HepG2 (cell line): ENCODE results near the gene RPS10. TPM values are rescaled to one million over a fixed set of nuclear protein-coding genes. Genes with fewer than 3 reads are reported as not detected.

ENCODE experiments used
- BRCA1 ChIP-seq: sonication (generic); formaldehyde crosslinking; IDR thresholded peaks from 2 replicates; pipeline ENCODE4 v1.4.0; 2020; ENCODE audit warnings: missing genetic modification reagents
- CERS6 ChIP-seq: sonication (generic); formaldehyde crosslinking; IDR thresholded peaks from 2 replicates; pipeline ENCODE4 v1.5.0; 2020; ENCODE audit warnings: missing genetic modification reagents
- HIVEP1 ChIP-seq: sonication (generic); formaldehyde crosslinking; IDR thresholded peaks from 2 replicates; pipeline ENCODE4 v1.4.0; 2020; ENCODE audit warnings: mild to moderate bottlenecking, missing genetic modification reagents
- KDM5B ChIP-seq: sonication (generic); formaldehyde crosslinking; IDR thresholded peaks from 2 replicates; pipeline ENCODE4 v1.4.0; 2020; ENCODE audit warnings: missing genetic modification reagents, mild to moderate bottlenecking, borderline replicate concordance
- MIER2 ChIP-seq: IDR thresholded peaks from 2 replicates; pipeline ENCODE4 v1.6.1; 2016; ENCODE audit warnings: missing biosample characterization, missing genetic modification reagents
- MTA1 ChIP-seq: sonication (generic); formaldehyde crosslinking; IDR thresholded peaks from 2 replicates; pipeline ENCODE4 v1.4.0; 2020; ENCODE audit warnings: missing genetic modification reagents, mild to moderate bottlenecking, borderline replicate concordance
- PHF21A ChIP-seq: sonication (generic); formaldehyde crosslinking; IDR thresholded peaks from 2 replicates; pipeline ENCODE4 v1.5.0; 2020; ENCODE audit warnings: mild to moderate bottlenecking, missing genetic modification reagents
- RELA ChIP-seq: sonication (generic); formaldehyde crosslinking; IDR thresholded peaks from 2 replicates; pipeline ENCODE4 v1.4.0; 2020; ENCODE audit warnings: missing genetic modification reagents
- TEAD3 ChIP-seq: optimal IDR thresholded peaks from 2 replicates; pipeline ENCODE3; 2016; ENCODE audit warnings: borderline replicate concordance
- ZNF253 ChIP-seq: sonication (generic); formaldehyde crosslinking; IDR thresholded peaks from 2 replicates; pipeline ENCODE4 v1.8.0; 2022; ENCODE audit warnings: mild to moderate bottlenecking, missing genetic modification reagents, borderline replicate concordance
- ZNF639 ChIP-seq: conservative IDR thresholded peaks from 2 replicates; pipeline ENCODE4 v1.6.1; 2018; ENCODE audit warnings: missing genetic modification reagents
- ZNF766 ChIP-seq: sonication (generic); formaldehyde crosslinking; IDR thresholded peaks from 2 replicates; pipeline ENCODE4 v1.5.0; 2020; ENCODE audit warnings: missing genetic modification reagents, borderline replicate concordance
- polyA plus RNA-seq, 8 experiments: library from polyadenylated mRNA; depleted of rRNA in 3 of 8; stranded (reverse) in 7 of 8; unstranded in 1 of 8; fragments of >200 nt; fragmentation: Illumina TruSeq in 4 of 8; extraction: Trizol in 4 of 8; gene quantifications; 2 replicates each; pipeline versions ENCODE4 v1.2.1 to v1.2.3, GENCODE V29; 2011 to 2016; ENCODE audit warnings: low read depth in 4 of 8, missing spikeins in 1 of 8, mixed read lengths in 1 of 8; ENCODE audit not compliant: insufficient read depth in 1 of 8
- total RNA-seq, 5 experiments: library from RNA; depleted of rRNA; stranded (reverse); fragments of >200 nt; fragmentation: Illumina TruSeq; extraction: Trizol; gene quantifications; 2 replicates each; pipeline ENCODE4 v1.2.3, GENCODE V29; 2016; ENCODE audit warnings: low read depth in 1 of 5
- TF ChIP-seq, protein P1 (sequence below): sonication (generic); formaldehyde crosslinking; IDR thresholded peaks from 2 replicates; pipeline ENCODE4 v1.5.0; 2020; ENCODE audit warnings: mild to moderate bottlenecking, missing genetic modification reagents, moderate library complexity
- TF ChIP-seq, protein P2 (sequence below): sonication (generic); formaldehyde crosslinking; IDR thresholded peaks from 2 replicates; pipeline ENCODE4 v1.8.1; 2023; ENCODE audit warnings: mild to moderate bottlenecking, missing genetic modification reagents
- TF ChIP-seq, protein P3 (sequence below): sonication (generic); formaldehyde crosslinking; IDR thresholded peaks from 2 replicates; pipeline ENCODE4 v1.4.0; 2020; ENCODE audit warnings: mild to moderate bottlenecking, low read depth, missing genetic modification reagents
- TF ChIP-seq, protein P4 (sequence below): sonication (generic); formaldehyde crosslinking; IDR thresholded peaks from 2 replicates; pipeline ENCODE4 v1.4.0; 2020; ENCODE audit warnings: missing genetic modification reagents

RPS10 gene
- total and polyA plus RNA-seq, 2 of the 13 experiments (the other 11 are each of a cell fraction or from before 2014, with no cell fraction given), result 2,909 to 4,648 TPM

DNA sequence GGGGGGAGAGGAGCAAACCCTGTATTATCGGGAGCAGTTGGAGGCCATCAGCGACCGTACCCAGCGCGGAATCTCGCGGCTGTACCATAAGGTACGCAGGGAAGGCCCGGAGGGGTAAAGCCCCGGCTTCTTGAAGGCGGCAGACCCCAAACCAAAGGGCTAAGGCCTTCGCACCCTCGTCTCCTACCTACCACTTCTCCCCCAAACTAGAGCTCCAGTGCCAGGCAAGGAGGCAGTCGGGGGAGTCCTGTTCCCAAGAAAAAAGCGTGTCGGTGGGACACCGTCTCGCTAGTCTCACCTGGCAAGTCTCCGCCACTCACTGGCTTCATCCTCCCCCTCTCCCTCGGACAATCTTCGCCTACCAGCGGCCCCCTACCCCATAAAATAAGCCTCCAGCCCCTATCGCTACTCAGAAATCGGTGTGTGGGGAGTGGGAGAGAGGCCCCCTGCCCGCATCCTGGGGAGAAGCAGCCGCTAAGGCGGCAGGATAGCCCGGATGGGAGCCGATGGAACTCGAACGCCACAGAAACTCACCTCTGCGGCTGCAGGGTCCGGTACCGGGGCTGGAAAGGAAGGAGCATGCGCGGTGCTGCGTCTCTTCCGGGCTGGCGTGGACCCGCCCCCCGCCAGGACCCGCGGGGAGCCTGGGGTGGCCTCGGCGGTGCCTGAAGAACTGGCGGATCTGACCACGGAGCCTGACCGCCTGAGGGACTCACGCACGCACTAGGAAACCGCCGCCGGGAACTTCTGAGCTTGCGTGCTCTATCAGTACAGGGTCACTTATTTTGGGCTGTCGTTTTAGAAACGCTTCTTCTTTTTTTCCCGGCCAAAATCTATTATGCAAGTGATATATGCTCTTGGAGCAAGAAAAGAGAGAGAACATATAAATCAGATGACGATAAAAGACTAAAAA, at the start of gene RPS10 (continued):
- TF ChIP-seq, protein P1, sequence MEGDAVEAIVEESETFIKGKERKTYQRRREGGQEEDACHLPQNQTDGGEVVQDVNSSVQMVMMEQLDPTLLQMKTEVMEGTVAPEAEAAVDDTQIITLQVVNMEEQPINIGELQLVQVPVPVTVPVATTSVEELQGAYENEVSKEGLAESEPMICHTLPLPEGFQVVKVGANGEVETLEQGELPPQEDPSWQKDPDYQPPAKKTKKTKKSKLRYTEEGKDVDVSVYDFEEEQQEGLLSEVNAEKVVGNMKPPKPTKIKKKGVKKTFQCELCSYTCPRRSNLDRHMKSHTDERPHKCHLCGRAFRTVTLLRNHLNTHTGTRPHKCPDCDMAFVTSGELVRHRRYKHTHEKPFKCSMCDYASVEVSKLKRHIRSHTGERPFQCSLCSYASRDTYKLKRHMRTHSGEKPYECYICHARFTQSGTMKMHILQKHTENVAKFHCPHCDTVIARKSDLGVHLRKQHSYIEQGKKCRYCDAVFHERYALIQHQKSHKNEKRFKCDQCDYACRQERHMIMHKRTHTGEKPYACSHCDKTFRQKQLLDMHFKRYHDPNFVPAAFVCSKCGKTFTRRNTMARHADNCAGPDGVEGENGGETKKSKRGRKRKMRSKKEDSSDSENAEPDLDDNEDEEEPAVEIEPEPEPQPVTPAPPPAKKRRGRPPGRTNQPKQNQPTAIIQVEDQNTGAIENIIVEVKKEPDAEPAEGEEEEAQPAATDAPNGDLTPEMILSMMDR, result peak; percentile 52
- TF ChIP-seq KDM5B (CRISPR knock-in tag), result peak; percentile 93; the same call in 1 of the 2 replicates
- TF ChIP-seq CERS6, result no peak; the same call in 1 of the 2 replicates
- TF ChIP-seq, protein P2, sequence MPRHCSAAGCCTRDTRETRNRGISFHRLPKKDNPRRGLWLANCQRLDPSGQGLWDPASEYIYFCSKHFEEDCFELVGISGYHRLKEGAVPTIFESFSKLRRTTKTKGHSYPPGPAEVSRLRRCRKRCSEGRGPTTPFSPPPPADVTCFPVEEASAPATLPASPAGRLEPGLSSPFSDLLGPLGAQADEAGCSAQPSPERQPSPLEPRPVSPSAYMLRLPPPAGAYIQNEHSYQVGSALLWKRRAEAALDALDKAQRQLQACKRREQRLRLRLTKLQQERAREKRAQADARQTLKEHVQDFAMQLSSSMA, result peak; percentile 81
- no peak for TF ChIP-seq RELA (CRISPR knock-in tag)
- no peak for TF ChIP-seq MIER2 (CRISPR knock-in tag)
- TF ChIP-seq, protein P3, sequence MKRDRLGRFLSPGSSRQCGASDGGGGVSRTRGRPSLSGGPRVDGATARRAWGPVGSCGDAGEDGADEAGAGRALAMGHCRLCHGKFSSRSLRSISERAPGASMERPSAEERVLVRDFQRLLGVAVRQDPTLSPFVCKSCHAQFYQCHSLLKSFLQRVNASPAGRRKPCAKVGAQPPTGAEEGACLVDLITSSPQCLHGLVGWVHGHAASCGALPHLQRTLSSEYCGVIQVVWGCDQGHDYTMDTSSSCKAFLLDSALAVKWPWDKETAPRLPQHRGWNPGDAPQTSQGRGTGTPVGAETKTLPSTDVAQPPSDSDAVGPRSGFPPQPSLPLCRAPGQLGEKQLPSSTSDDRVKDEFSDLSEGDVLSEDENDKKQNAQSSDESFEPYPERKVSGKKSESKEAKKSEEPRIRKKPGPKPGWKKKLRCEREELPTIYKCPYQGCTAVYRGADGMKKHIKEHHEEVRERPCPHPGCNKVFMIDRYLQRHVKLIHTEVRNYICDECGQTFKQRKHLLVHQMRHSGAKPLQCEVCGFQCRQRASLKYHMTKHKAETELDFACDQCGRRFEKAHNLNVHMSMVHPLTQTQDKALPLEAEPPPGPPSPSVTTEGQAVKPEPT (CRISPR knock-in tag), result 0 out of 2 replicates have a peak, but pooled peaks have one; percentile 43
- TF ChIP-seq, protein P4, sequence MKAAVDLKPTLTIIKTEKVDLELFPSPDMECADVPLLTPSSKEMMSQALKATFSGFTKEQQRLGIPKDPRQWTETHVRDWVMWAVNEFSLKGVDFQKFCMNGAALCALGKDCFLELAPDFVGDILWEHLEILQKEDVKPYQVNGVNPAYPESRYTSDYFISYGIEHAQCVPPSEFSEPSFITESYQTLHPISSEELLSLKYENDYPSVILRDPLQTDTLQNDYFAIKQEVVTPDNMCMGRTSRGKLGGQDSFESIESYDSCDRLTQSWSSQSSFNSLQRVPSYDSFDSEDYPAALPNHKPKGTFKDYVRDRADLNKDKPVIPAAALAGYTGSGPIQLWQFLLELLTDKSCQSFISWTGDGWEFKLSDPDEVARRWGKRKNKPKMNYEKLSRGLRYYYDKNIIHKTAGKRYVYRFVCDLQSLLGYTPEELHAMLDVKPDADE (CRISPR knock-in tag), result peak; percentile 87; the same call in 1 of the 2 replicates
- TF ChIP-seq TEAD3, result peak; percentile 68
- 0 out of 2 replicates have a peak, but pooled peaks have one; percentile 75 for TF ChIP-seq ZNF766
- peak; percentile 57; the same call in 1 of the 2 replicates for TF ChIP-seq ZNF639 (CRISPR knock-in tag)
- peak; percentile 76; the same call in 1 of the 2 replicates for TF ChIP-seq HIVEP1 (CRISPR knock-in tag)
- no peak for TF ChIP-seq BRCA1
- TF ChIP-seq PHF21A (CRISPR knock-in tag), result peak; percentile 16; the same call in 1 of the 2 replicates
- TF ChIP-seq MTA1, result peak; percentile 54; the same call in 1 of the 2 replicates
- TF ChIP-seq ZNF253, result no peak
